ENCODE data around the gene ZNF277.

ZNF277 gene

GRCh38 chr7:112185005-112185834, 21.3 kb upstream of the ZNF277 start:
- no peak for DNase-seq

GRCh38 chr7:112186300-112186699, 20.2 kb upstream of the ZNF277 start:
- no peak for DNase-seq

- no peak for DNase-seq
These were observed 18.2 kb upstream of the ZNF277 start for GRCh38 chr7:112188257-112188656.

GRCh38 chr7:112189691-112190090, 16.8 kb upstream of the ZNF277 start:
- DNase-seq: no peak

- no peak for DNase-seq
These were observed 16.4 kb upstream of the ZNF277 start for GRCh38 chr7:112190120-112190519.

- DNase-seq: no peak
These were observed 14.0 kb upstream of the ZNF277 start for GRCh38 chr7:112192236-112193154.

- DNase-seq: no peak
These were observed 12.5 kb upstream of the ZNF277 start for GRCh38 chr7:112193915-112194502.

GRCh38 chr7:112195717-112196116, 10.8 kb upstream of the ZNF277 start:
- DNase-seq: no peak

GRCh38 chr7:112197322-112197721, 9.2 kb upstream of the ZNF277 start:
- no peak for DNase-seq

GRCh38 chr7:112199035-112199655, 7.3 kb upstream of the ZNF277 start:
- DNase-seq: no peak

- DNase-seq: no peak
These were observed 6.8 kb upstream of the ZNF277 start for GRCh38 chr7:112199672-112200071.

GRCh38 chr7:112201411-112201810, 5.1 kb upstream of the ZNF277 start:
- DNase-seq: no peak

- no peak for DNase-seq
These were observed 4.7 kb upstream of the ZNF277 start for GRCh38 chr7:112201839-112202238.

- DNase-seq: peak in 1 of 2 donors; percentile 15
These were observed 3.7 kb upstream of the ZNF277 start for GRCh38 chr7:112202816-112203215.

- DNase-seq: no peak
These were observed 3.1 kb upstream of the ZNF277 start for GRCh38 chr7:112203365-112203739.

GRCh38 chr7:112204499-112205342, 1.8 kb upstream of the ZNF277 start:
- DNase-seq: no peak

- peak in 1 of 2 donors; percentile 9 for DNase-seq
These were observed 905 bp upstream of the ZNF277 start for GRCh38 chr7:112205343-112206237.

- DNase-seq: no peak
These were observed 597 bp downstream of the ZNF277 start for GRCh38 chr7:112206991-112207592.

GRCh38 chr7:112207765-112208164, 1.3 kb downstream of the ZNF277 start:
- no peak for DNase-seq

GRCh38 chr7:112211348-112211907, 4.9 kb downstream of the ZNF277 start:
- no peak for DNase-seq

Measured in stimulated activated CD4-positive, alpha-beta T cell treated with anti-CD3 and anti-CD28 coated beads, Interleukin-2, amount 100 ng/mL, for 48 hours (primary cell).